Islet of Langerhans (tissue), 1 donor: ENCODE data around the gene GNPAT.

Source experiments
- FAIRE-seq: peaks from one replicate; lab custom pipeline; 2011; peaks lifted over from hg19 to GRCh38; lab: Jason Lieb, UNC

The GNPAT gene

GRCh38 chr1:231242516-231243198 lies 1.6 kb downstream of the GNPAT start:
- no peak for FAIRE-seq

- FAIRE-seq = no peak
Measured at GRCh38 chr1:231248778-231249177, 7.8 kb downstream of the GNPAT start.

GRCh38 chr1:231252336-231252735 lies 11.3 kb downstream of the GNPAT start:
- FAIRE-seq = no peak

GRCh38 chr1:231260351-231260750 lies 19.3 kb downstream of the GNPAT start:
- FAIRE-seq = no peak

- FAIRE-seq = no peak
Measured at GRCh38 chr1:231264642-231265041, 23.6 kb downstream of the GNPAT start.

GRCh38 chr1:231265379-231265778 lies 24.4 kb downstream of the GNPAT start:
- FAIRE-seq = no peak

GRCh38 chr1:231266811-231267322 lies 25.9 kb downstream of the GNPAT start:
- no peak for FAIRE-seq

GRCh38 chr1:231272173-231272572 lies 31.2 kb downstream of the GNPAT start:
- no peak for FAIRE-seq

- FAIRE-seq = no peak
Measured at GRCh38 chr1:231272880-231273279, 31.9 kb downstream of the GNPAT start.

- FAIRE-seq = no peak
Measured at GRCh38 chr1:231274119-231274825, 33.3 kb downstream of the GNPAT start.

GRCh38 chr1:231278100-231278790 lies 37.2 kb downstream of the GNPAT start:
- FAIRE-seq = no peak

GRCh38 chr1:231279081-231279480 lies 38.1 kb downstream of the GNPAT start:
- no peak for FAIRE-seq

- no peak for FAIRE-seq
Measured at GRCh38 chr1:231279683-231280082, 38.7 kb downstream of the GNPAT start.

- no peak for FAIRE-seq
Measured at GRCh38 chr1:231284441-231284840, 43.4 kb downstream of the GNPAT start.

- no peak for FAIRE-seq
Measured at GRCh38 chr1:231286603-231287002, 45.6 kb downstream of the GNPAT start.

GRCh38 chr1:231295938-231296337 lies 54.9 kb downstream of the GNPAT start:
- no peak for FAIRE-seq

GRCh38 chr1:231301990-231302389 lies 61.0 kb downstream of the GNPAT start:
- FAIRE-seq = no peak

GRCh38 chr1:231310391-231310934 lies 69.5 kb downstream of the GNPAT start:
- FAIRE-seq = no peak

GRCh38 chr1:231311720-231312431 lies 70.9 kb downstream of the GNPAT start:
- no peak for FAIRE-seq

GRCh38 chr1:231312432-231312788 lies 71.4 kb downstream of the GNPAT start:
- FAIRE-seq = no peak

- no peak for FAIRE-seq
Measured at GRCh38 chr1:231313661-231314060, 72.6 kb downstream of the GNPAT start.

GRCh38 chr1:231315887-231316286 lies 74.9 kb downstream of the GNPAT start:
- no peak for FAIRE-seq
